ENCODE measurements around the gene RGL4.
"Not testable (repeated sequence)": the region's sequence is repeated elsewhere in the genome, so short reads cannot be mapped to it uniquely, and the experiment has no call there.

RGL4 gene

DNA sequence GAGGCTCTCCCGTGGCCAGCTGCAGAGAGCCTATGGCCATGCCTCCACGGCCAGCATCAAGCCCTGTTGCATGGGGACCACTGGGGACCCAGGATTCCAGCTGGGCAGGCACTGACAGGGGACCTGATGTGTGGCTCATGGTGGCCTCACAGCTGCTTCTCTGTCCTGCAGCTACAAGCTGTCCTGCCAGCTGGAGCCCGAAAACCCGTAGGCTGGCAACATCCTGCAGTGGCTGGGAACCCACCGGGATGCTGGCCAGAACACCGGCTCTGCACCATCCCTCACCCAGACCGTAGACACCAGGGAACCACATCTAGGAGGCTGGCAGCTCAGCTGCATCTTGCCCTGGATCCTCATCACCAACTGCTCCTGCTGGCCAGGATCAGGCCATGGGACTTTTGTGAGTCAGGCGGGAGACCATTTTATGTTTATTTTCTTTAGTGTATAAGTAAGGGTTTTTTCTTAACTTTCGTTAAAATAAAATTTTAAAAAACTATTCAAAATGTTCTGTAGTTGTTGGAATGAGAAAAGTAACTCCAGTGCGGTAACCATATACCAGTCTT lies 7.9 kb downstream of the RGL4 start:
- DNase-seq (ENCODE audit: low read depth in 2 of 2) = no peak

DNA sequence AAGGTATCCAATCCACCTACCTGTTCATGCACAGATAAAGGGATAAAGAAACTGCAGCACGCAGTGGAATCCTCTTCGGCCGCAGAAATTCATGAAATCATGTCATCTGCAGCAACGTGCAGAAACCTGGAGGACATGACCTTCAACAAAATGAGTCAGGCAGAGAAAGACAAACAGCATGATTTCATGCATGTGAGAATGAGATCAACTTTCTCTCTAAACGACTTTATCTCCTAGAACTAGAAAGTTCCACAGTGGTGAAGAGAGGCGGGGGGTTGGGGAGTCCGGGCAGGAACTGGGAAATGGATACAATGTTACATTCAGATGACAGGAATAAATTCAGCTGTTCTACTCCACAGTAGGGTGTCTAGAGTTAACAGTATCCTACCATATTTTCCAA lies 9.9 kb downstream of the RGL4 start:
- no peak for DNase-seq (ENCODE audit: low read depth in 2 of 2)

DNA sequence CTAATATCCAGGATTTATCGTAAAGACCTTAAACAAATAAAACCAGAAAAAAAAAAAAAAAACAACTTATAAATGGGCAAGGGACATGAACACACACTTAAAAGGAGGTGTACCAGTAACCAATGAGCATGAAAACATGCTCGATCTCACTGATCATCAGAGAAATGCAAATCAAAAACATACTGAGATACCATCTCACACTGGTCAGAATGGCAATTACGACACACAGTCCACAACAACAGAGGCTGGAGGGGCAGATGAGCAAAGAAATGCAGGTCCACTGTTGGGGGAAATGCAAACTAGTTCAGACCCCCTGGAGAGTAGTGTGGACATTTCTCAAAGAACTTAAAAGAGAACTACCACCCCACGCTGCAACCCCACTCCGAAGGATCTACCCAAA lies 13.2 kb downstream of the RGL4 start:
- no peak for DNase-seq (ENCODE audit: low read depth in 2 of 2)

GRCh38 chr22:23704829-23705228 lies 14.0 kb downstream of the RGL4 start:
- DNase-seq (ENCODE audit: low read depth in 2 of 2) = no peak

DNA sequence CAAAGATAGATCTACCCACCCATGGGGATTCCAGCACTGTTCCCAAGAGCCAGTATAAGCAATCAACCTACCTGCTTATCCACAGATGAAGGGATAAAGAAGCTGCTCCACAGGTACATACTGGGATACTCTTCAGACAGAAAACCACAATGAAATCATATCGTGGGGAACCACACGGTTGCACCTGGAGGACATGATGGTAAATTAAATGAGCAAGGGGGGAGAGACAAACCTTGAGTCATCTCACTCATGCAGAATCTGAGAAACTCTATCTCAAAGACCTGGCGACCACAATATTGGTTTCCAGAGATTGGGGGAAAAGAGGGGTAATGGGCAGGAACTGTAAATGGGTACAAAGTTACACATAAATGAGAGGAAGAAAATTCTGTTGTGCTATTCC lies 14.5 kb downstream of the RGL4 start:
- peak in 1 of 2 experiments; percentile 6 for DNase-seq (ENCODE audit: low read depth in 2 of 2)

- no peak for DNase-seq (ENCODE audit: low read depth in 2 of 2)
These were observed 17.5 kb downstream of the RGL4 start for GRCh38 chr22:23708270-23708669.

- DNase-seq (ENCODE audit: low read depth in 2 of 2) = no peak
These were observed 18.3 kb downstream of the RGL4 start for GRCh38 chr22:23709107-23709506.

GRCh38 chr22:23712256-23712655 lies 21.4 kb downstream of the RGL4 start:
- DNase-seq (ENCODE audit: low read depth in 2 of 2) = no peak

DNA sequence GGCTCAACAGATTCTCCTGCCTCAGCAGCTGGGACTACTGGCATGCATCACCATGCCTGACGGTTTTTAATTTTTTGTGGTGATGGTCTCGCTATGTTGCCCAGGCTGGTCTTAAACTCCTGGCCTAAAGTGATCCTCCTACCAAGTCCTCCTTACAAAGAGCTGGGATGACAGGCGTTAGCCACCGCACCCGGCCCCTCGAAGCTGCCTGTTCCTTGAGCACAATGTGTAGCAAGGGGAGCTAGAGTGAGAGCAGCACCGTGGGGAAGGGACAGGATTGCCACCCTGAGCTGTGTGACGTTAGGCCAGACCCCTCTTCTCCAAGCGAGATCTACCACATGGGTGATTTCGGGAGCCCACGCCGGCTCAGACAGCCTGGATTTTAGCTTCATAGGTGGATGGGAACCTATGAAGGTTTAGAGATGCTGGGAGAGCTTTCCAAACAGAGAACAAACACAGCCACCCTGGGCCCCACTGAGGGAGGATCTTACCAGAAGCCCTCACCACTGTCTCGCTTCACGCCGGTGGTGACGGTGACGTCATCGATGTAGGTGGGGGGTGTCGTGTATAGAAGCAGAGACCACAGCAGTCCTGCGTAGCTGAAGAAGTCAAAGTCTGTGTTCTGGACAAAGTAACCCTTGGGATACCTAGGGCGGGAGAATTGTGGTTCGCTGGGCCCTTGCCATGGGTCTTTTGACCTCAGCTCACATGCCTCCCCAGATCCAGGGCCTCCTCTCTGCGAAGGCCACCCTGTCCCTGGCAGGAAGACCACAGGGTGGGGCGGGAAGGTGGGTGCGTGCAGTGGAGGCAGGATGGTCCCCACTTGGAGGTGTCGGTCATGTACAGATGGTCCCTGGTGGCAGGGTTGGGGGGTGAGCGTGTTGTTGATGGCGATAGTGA lies 23.1 kb downstream of the RGL4 start:
- no peak for DNase-seq (ENCODE audit: low read depth in 2 of 2)

- no peak for DNase-seq (ENCODE audit: low read depth in 2 of 2)
These were observed 24.1 kb downstream of the RGL4 start for GRCh38 chr22:23714596-23715578.

- no peak for DNase-seq (ENCODE audit: low read depth in 2 of 2)
These were observed 25.1 kb downstream of the RGL4 start for GRCh38 chr22:23715806-23716375.

DNA sequence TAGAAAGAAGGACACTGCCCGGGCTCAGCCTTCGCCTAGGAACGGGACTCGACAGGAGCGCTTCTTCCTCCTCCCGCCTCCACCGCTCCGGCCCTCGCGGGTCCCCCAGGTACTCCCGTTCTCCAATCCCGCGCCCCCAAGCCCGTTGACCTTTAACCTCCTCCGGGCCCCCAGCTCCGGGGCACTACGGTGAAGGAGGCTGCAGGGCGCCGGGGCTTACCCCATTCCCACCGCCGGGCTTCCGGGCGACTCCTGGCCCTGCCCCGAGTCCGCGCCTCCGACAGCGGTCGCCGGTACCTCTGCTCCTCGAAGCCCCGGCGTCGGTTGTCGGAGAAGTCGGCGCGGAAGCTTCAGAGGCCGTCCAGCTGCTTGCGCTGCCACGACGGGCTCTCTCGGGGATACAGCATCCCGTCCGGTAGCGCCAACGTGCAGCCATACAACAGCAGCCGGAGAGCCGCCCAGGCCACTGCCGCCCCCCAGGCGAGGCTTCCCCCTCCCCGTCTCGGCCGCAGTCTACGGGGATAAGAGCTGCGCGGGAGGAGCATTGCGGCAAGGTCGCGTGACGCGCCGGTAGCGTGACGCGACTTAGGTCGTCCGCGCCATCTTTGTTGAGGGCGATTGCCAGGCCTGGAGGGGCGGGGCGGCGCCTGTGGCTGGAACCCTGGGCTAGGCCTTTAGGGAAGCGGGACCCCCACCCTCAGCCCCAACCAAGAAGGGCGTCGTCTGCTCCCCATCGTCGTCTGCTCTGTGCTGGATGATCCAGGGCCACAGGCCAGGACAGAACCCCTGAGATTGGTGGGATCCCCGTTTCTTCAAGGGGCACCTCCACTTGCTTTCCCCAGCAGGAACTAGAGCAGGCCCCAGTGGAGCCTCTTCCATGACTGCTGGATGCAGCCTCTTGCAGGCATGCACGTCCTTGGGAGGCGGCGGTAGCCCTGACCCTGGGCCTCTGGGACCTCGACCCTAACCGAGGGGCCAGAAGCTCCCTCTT lies 26.3 kb downstream of the RGL4 start:
- peak; percentile 65 to 72 for DNase-seq (ENCODE audit: low read depth in 2 of 2)

DNA sequence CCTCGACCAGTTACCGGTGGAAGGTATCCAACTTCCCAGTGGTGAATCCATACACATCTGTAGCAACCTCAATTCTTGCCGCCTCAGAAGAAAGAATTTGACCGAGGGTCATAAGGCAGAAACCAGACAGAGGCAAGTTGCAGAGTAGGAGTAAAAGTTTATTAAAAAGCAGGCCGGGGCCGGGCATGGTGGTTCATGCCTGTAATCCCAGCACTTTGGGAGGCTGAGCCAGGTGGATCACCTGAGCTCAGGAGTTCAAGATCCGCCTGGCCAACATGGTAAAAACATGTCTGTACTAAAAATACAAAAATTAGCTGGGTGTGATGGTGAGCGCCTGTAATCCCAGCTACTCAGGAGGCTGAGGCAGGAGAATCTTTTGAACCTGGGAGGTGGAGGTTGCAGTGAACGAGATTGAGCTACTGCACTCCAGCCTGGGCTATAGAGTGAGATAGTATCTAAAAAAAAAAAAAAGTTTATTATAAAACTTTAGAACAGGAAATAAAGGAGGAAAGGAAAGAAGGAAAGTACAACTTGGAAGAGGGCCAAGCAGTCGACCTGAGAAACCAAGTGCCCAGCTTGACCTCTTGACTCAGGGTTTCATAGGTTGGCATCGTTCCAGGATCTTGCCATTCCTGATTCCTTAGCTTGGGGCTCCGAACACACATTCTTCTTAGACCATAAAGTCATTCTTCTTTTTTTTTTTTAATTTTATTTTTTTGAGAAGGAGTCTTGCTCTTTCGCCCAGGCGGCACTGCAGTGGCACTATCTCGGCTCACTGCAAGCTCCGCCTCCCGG lies 27.8 kb downstream of the RGL4 start:
- DNase-seq (ENCODE audit: low read depth in 2 of 2) = no peak

GRCh38 chr22:23720855-23721254 lies 30.0 kb downstream of the RGL4 start:
- DNase-seq (ENCODE audit: low read depth in 2 of 2) = no peak

DNA sequence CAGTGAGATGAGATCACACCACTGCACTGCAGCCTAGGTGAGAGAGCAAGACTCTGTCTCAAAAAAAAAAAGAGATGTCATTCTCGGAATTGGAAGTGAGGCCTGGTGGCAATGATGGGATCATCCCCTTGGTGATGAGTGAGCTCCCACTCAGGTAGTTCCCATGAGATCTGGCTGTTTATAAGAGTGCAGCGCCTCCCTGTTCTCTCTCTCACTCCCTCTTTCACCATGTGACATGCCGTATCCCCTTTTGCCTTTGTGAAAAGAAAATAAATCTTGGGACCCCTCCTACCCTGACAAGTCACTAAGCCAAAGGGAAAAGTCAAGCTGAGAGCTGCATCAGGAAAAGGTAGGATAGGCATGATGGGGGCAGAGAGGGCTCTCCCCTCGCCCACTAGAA lies 31.3 kb downstream of the RGL4 start:
- DNase-seq (ENCODE audit: low read depth in 2 of 2) = no peak

DNA sequence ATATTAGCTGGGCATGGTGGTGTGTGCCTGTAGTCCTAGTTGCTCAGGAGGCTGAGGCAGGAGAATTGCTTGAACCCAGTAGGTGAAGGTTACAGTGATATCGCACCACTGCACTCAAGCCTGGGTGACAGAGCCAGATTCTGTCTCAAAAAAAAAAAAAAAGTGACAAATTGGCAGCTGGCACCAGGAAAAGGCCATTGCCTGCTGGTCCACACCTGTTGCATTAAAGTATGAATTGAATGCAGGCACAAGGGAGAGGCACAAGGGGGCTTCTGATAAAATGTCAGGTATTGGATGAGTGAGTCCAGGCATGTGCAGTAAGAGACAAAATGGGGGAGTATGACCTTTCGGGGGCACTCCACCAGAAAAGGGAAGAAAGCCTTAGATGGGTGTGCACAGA lies 31.9 kb downstream of the RGL4 start:
- DNase-seq (ENCODE audit: low read depth in 2 of 2) = no peak

DNA sequence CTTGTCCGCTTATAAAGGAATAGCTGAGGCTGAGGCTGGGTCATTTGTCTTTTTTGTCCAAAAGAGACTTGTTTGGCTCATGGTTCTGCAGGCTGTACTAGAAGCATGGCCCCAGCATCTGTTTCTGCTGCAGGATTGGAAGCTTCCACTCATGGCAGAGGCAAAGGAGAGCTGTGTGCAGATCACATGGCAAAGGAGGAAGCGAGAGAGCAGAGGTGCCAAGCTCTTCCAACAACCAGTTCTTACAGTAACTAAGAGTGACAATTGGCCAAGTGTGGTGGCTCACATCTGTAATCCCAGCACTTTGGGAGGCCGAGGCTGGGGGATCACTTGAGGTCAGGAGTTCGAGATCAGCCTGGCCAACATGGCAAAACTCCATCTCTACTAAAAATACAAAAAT lies 37.3 kb downstream of the RGL4 start:
- not testable (repeated sequence) for DNase-seq (ENCODE audit: low read depth in 2 of 2)

DNA sequence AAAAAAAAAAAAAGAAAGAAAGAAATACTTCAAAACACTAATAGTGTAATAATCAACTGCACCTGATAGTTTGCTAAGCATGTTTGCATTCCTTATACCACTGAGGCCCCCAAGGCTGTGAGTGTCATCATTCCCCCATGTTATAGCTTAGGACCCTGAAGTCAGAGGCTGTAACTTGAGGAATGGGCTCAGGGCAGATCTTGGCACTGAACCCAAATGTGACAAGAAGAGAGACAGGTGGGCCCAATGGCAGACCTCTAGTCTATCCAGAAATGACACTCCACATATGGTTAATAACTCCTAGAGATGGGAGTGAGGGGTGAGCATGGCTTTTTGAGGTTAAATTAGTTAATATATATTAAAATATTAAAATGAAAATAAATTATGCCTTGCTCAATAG lies 46.9 kb downstream of the RGL4 start:
- no peak for DNase-seq (ENCODE audit: low read depth in 2 of 2)

- no peak for DNase-seq (ENCODE audit: low read depth in 2 of 2)
These were observed 51.9 kb downstream of the RGL4 start for GRCh38 chr22:23742505-23743264.

Data from stimulated activated CD4-positive, alpha-beta T cell treated with anti-CD3 and anti-CD28 coated beads, Interleukin-12 subunit alpha, Interleukin-12 subunit beta, amount 100 ng/mL, for 24 hours (primary cell).